Measurements from ENCODE around the gene MYO6.

The MYO6 gene

GRCh38 chr6:75819776-75820487 lies 70.9 kb downstream of the MYO6 start:
- DNase-seq (ENCODE audit: low spot score) (no peak), FAIRE-seq (no peak)

- no peak for FAIRE-seq
Observed at GRCh38 chr6:75824160-75824559, 75.1 kb downstream of the MYO6 start.

GRCh38 chr6:75827163-75827562 lies 78.1 kb downstream of the MYO6 start:
- FAIRE-seq: no peak
- DNase-seq (ENCODE audit: low spot score): no peak

More at GRCh38 chr6:75824160-75824559, 75.1 kb downstream of the MYO6 start:
- no peak for DNase-seq (ENCODE audit: low spot score)

- FAIRE-seq: no peak
Observed at GRCh38 chr6:75830959-75831885, 82.2 kb downstream of the MYO6 start.

GRCh38 chr6:75834447-75834846 lies 85.4 kb downstream of the MYO6 start:
- DNase-seq (ENCODE audit: low spot score): no peak
- no peak for FAIRE-seq

More at GRCh38 chr6:75830959-75831885, 82.2 kb downstream of the MYO6 start:
- peak; percentile 17 for DNase-seq (ENCODE audit: low spot score)

GRCh38 chr6:75842191-75842590 lies 93.2 kb downstream of the MYO6 start:
- DNase-seq (ENCODE audit: low spot score) (no peak), FAIRE-seq (no peak)

GRCh38 chr6:75842732-75843131 lies 93.7 kb downstream of the MYO6 start:
- DNase-seq (ENCODE audit: low spot score) (no peak), FAIRE-seq (no peak)

- DNase-seq (ENCODE audit: low spot score) (no peak), FAIRE-seq (no peak)
Observed at GRCh38 chr6:75843396-75843795, 94.4 kb downstream of the MYO6 start.

GRCh38 chr6:75848274-75848673 lies 99.2 kb downstream of the MYO6 start:
- FAIRE-seq (no peak), DNase-seq (ENCODE audit: low spot score) (no peak)

GRCh38 chr6:75849329-75850025 lies 100.4 kb downstream of the MYO6 start:
- FAIRE-seq: no peak

GRCh38 chr6:75850026-75850833 lies 101.2 kb downstream of the MYO6 start:
- no peak for DNase-seq (ENCODE audit: low spot score)
- no peak for FAIRE-seq

More at GRCh38 chr6:75849329-75850025, 100.4 kb downstream of the MYO6 start:
- no peak for DNase-seq (ENCODE audit: low spot score)

GRCh38 chr6:75852721-75853120 lies 103.7 kb downstream of the MYO6 start:
- no peak for DNase-seq (ENCODE audit: low spot score)
- no peak for FAIRE-seq

- FAIRE-seq (no peak), DNase-seq (ENCODE audit: low spot score) (no peak)
Observed at GRCh38 chr6:75853806-75854205, 104.8 kb downstream of the MYO6 start.

- peak; percentile 13 for DNase-seq (ENCODE audit: low spot score)
- peak; percentile 53 for FAIRE-seq
Observed at GRCh38 chr6:75855052-75855451, 106.0 kb downstream of the MYO6 start.

- no peak for FAIRE-seq
- DNase-seq (ENCODE audit: low spot score): no peak
Observed at GRCh38 chr6:75856902-75857301, 107.9 kb downstream of the MYO6 start.

GRCh38 chr6:75863001-75863400 lies 114.0 kb downstream of the MYO6 start:
- FAIRE-seq (no peak), DNase-seq (ENCODE audit: low spot score) (no peak)

- no peak for DNase-seq (ENCODE audit: low spot score)
- FAIRE-seq: no peak
Observed at GRCh38 chr6:75863784-75864183, 114.7 kb downstream of the MYO6 start.

- DNase-seq (ENCODE audit: low spot score) (no peak), FAIRE-seq (no peak)
Observed at GRCh38 chr6:75864446-75864845, 115.4 kb downstream of the MYO6 start.

- no peak for DNase-seq (ENCODE audit: low spot score)
- no peak for FAIRE-seq
Observed at GRCh38 chr6:75870389-75870788, 121.3 kb downstream of the MYO6 start.

GRCh38 chr6:75874224-75874623 lies 125.2 kb downstream of the MYO6 start:
- DNase-seq (ENCODE audit: low spot score): no peak
- no peak for FAIRE-seq

- DNase-seq (ENCODE audit: low spot score): no peak
- no peak for FAIRE-seq
Observed at GRCh38 chr6:75876152-75876551, 127.1 kb downstream of the MYO6 start.

All from RCC 7860 (cell line).